GM21529 (cell line): Measurements from ENCODE around the gene MAPK13.

Source experiments
- ATAC-seq: cut with Tn5 transposase; IDR thresholded peaks from one replicate; pipeline ENCODE4 v1.9.1; 2021; ENCODE audit not compliant: unreplicated experiment

The MAPK13 gene

GRCh38 chr6:36142971-36143838 lies 12.9 kb downstream of the MAPK13 start:
- ATAC-seq, result no peak

DNA sequence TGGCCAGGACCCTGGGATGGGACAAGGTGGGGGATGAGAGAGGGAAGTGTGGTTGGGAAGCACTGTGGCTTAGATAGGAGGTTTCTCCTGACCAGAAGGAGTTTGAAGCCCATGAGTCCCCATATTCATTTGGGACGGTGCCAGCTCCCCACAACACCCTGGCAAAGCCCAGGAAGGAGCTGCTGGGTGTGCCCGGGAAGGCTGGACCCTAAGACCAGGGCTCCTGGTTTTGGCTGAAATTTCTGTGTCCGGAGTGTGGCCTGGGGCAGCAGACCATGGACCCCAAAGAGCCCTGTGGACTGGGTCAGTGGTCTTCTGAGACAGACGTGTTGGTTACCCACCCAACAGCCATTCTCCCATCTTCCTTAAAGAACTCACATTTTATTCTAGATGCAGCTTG lies 15.2 kb downstream of the MAPK13 start:
- ATAC-seq, result no peak

DNA sequence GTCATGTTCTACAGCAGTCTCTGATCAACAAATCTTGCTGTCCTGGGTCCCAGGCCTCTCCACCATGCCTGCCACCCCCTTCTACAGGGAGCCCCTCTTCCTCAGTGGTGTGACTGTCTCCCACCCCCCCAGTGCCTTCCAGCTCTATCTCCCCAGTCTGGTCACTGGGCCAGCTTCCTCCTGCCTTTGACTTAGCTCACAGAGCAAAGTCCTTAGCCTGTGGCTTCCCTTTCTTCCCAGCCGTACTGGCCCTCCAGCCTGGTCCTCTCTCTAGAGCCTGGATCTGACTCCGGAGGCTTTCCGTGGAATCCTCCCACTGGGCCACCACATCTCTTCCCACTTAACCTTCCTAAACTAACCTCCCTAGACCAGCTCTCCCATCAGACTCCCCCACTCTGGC lies 17.0 kb downstream of the MAPK13 start:
- ATAC-seq, result no peak

DNA sequence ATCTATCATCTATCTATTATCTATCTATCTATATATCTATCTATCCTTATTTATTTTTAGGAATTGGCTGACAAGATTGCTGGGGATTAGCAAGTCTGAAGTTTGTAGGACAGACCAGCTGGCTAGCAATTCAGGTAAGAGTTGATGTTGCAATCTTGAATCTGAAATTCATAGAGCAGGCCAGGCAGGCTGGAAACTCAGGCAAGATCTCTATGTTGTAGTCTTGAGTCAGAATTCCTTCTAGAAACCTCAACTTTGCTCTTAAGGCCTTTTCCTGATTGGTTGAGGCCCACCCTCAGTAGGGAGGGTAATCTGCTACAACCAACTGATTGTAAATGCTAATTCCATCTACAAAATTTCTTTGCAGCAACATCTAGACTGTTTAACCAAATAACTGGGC lies 19.2 kb downstream of the MAPK13 start:
- ATAC-seq, result no peak

DNA sequence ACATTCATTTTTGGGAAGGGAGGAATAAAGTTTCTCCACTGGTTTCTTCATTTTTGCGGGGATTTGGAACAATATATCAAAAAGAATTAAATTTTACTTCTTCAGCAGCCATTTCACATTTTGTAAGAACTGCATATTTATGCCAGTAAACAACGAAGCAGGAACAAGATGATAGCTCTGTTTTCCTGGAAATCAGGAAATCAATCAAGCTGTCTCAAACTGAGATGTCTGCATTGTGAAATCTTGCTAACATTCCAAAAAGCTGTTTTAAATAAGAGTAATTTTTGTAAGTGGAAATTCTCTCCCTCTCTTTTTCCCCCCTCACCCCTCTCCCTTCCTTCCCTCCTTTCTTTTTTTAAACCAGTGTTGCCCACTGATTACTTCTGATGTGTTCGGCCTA lies 20.0 kb downstream of the MAPK13 start:
- ATAC-seq, result no peak

GRCh38 chr6:36154286-36154685 lies 24.0 kb downstream of the MAPK13 start:
- no peak for ATAC-seq

DNA sequence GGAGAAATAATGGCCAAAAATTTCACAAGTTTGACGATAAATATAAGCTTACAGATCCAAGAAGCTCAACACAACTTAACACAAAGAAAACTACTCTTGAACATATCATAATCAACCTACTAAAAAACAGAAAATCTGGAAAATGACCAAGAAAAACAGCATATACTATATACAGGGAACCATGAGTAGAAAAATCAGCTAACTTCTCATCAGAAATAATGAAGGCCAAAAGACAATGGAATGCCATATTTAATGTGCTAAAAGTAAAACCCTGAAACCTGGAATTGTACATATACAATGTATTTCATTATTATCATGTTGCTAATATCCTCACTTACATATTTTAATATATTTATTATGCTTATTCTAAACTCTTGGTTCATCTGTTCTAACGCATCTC lies 25.3 kb downstream of the MAPK13 start:
- ATAC-seq, result no peak

DNA sequence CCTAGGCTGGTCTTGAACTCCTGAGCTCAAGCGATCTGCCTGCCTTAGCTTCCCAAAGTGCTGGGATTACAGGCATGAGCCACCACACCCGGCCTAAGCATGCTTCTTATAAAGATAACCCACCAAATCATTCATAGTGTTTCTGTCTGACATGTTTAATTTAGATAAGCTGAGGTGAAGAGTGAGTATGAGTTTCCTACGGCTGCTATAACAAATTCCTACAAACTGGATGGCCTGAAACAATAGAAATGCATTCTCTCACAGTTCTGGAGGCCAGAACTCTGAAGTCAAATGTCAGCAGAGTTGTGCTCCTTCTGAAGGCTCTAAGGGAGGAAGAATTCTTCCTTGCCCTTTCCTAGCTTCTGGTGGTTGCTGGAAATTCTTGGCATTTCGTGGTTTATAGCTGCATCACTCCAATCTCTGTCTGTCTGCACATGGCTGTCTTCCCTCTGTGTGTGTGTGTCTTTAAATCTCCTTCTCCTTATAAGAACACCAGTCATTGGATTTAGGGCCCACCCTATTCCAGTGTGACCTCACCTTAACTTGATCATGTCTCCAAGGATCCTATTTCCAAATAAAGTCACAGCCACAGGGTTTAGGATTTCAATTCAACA lies 29.9 kb downstream of the MAPK13 start:
- ATAC-seq, result no peak

DNA sequence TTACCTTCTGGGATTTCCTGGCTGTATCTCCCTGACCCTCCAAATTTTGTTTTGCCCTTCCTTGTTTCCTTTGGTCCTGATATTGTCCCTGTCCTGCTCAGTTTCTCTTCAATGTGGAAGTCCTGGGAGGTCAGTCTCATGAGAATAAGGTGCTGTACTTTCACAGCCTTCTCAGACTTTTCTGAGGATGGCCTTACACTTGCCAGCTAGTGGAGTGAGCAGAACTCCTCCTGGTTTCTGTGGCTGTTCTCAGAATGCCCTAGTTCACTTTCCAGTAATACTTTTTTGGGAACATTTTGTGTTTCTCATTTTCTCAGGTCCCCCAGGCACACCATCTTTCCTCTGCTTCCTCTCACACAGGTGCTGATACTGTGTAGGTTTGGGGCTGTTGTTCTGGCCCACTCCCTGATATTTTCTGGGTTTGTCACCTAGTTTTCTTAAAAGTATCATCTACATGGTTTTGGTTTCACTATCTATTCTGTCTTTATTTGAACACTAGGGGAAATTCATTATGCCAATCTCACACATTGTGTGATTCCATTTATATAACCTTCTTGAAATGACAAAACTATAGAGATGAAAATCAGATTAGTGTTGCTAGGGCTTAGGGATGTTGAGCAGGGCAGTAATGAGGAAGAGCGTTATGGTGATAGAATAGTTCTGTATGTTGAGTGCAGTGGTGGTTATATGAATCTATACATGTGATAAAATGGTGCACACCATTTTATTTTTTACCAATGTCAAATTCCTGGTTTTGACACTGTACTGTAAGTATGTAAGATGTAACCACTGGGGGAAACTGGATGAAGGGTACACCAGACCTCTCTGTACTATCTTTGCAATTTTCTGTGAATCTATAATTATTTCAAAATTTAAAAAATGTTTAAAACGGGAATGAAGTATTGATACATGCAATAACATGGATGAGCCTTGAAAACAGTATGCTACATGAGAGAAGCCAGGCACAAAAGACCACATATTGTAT lies 39.0 kb downstream of the MAPK13 start:
- ATAC-seq, result no peak

- ATAC-seq, result no peak
Observed at GRCh38 chr6:36170704-36171103, 40.4 kb downstream of the MAPK13 start.

DNA sequence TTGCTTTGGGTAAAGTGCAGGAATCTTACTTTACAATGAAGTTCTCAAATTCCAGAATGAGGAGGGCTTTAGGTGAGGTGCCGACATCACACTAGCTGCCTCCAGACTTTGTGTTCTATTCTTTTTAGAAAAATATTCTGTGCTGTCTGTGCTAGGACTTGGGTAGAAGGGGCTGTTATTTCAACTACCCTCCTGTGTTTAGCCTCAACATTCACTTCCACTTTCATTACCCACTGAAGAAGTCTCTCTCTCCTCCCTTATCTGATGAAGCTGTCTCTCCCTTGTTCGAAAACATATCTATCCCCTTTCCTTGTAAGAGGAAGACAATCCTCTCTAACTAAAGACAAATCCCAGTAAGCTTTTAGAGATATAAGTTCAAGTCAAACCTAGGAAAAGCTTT lies 41.3 kb downstream of the MAPK13 start:
- no peak for ATAC-seq

DNA sequence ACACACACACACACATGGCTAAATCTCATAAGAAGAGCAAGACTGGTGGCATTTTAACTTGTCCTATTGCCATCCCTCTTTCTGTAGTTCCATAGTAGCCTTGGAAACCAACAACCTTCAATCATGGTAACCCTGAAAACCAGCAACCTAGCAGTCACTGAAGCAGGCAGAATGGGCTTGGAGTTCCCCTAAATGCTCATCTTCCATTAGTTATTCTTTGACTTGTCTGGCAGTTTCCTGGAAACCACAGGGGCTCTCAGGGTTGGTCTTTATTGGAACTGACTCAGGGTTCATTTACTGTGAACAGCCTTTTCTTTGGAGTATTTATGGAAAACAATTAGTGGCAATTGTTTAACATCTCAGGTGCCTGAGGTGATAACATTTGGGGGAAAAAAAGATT lies 46.9 kb downstream of the MAPK13 start:
- no peak for ATAC-seq

DNA sequence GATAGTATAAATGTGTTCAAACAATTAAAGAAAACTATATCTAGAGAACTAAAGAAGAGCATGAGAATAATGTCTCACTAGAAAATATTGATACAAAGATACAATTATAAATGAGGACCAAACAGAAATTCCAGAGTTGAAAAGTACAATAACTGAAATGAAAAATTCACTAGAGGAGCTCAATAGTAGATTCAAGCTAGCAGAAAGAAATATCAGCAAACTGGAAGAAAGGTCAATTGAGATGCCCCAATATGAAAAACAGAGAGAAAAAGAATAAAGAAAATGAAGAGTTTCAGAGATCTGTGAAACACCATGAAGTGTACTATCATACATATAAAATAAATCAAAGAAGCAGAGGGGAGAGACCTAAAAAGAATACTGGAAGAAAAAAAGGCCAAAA lies 48.2 kb downstream of the MAPK13 start:
- no peak for ATAC-seq

GRCh38 chr6:36180126-36180525 lies 49.8 kb downstream of the MAPK13 start:
- no peak for ATAC-seq

DNA sequence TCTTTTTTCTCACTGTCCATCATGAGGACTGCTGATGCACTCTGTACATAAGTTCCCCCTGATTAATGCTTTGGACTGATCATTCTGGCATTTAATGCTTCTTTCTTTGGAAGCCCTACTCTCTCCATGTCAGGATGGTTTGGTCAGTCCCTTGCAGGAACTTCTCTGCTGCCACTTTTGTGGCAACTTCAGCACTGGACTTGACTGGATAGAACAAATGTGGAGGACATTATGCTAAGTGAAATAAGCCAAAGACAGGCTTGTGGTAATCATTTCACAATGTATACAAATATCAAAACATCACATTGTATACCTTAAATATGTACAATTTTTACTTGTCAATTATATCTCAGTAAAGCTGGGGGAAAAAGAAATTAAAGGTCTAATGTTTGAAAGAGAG lies 54.0 kb downstream of the MAPK13 start:
- ATAC-seq, result no peak

- no peak for ATAC-seq
Observed at GRCh38 chr6:36186199-36186598, 55.9 kb downstream of the MAPK13 start.

GRCh38 chr6:36187446-36187845 lies 57.1 kb downstream of the MAPK13 start:
- ATAC-seq, result no peak
